ENCODE measurements around the gene TOR2A.

The TOR2A gene

GRCh38 chr9:127700140-127700539 lies 35.0 kb downstream of the TOR2A start:
- Histone ChIP-seq H3K79me2 (ENCODE audit: low read length) (no peaks in the 10 kb centered on the region), H2AFZ (ENCODE audit: low read length) (no peak overlapping the region), H3K4me3 (ENCODE audit: low read length) (no peak overlapping the region), H3K4me1 (ENCODE audit: low read length) (no peaks in the 10 kb centered on the region), H3K9me3 (replicated peaks; ENCODE audit: insufficient read depth, low read length) (no peaks in the 10 kb centered on the region), H3F3A (ENCODE audit: insufficient read depth, low read length) (no peaks in the 10 kb centered on the region), H3K27me3 (replicated peaks; ENCODE audit: insufficient read depth, low read length) (no peaks in the 10 kb centered on the region), H3K9me2 (replicated peaks; ENCODE audit: insufficient read depth, low read length) (no peaks in the 10 kb centered on the region), H3K36me3 (replicated peaks; ENCODE audit: insufficient read depth, low read length) (no peaks in the 10 kb centered on the region), H3K27ac (ENCODE audit: low read length) (no peak overlapping the region), H4K20me1 (ENCODE audit: insufficient read depth, low read length) (no peaks in the 10 kb centered on the region), H3K4me2 (ENCODE audit: low read depth, low read length) (no peak overlapping the region), H3K9ac (ENCODE audit: low read length) (no peak overlapping the region)
- TF ChIP-seq EZH2 (optimal IDR thresholded peaks at IDR 0.05; ENCODE audit: low read depth, low read length) (no peak), CTCF (IDR thresholded peaks at IDR 0.05; ENCODE audit: low read length) (no peak), EZH2phosphoT487 (IDR thresholded peaks at IDR 0.05; ENCODE audit: low read length) (no peak)
- no peak for DNase-seq

DNA sequence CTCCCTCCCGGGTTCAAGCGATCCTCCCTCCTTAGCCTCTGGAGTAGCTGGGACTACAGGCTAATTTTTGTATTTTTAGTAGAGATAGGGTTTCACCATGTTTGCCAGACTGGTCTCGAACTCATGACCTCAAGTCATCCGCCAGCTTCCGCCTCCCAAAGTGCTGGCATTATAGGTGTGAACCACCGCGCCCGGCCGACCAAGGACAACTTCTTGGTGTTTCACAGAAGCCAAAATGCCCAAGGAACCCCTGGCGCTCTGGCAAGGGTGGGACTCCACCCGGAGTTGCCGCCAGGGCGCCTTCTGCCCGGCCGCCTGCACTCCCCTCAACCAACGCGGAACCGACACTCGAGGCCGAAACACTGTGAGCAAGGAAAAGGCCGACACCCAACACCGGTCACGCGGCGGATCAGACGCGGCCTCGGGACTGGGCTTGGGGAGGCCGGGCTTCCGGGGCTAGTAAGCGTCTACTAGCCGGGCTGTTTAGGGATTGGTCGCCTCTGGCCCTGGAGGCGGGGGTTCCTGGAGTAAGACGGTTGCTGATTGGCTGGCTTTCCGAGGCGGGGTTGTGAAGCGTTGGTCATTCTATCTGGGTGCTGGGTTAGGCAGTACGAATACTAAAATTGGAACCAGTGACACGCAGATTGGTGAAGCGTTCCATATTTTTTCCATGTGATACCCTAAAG lies 36.0 kb downstream of the TOR2A start:
- Histone ChIP-seq H3K9ac (ENCODE audit: low read length) (no peak overlapping the region), H3K36me3 (replicated peaks; ENCODE audit: insufficient read depth, low read length) (no peaks in the 10 kb centered on the region), H3K4me3 (ENCODE audit: low read length) (no peak overlapping the region), H3K4me2 (ENCODE audit: low read depth, low read length) (no peak overlapping the region), H4K20me1 (ENCODE audit: insufficient read depth, low read length) (no peaks in the 10 kb centered on the region), H3K27ac (ENCODE audit: low read length) (no peak overlapping the region), H3K79me2 (ENCODE audit: low read length) (no peaks in the 10 kb centered on the region), H3K4me1 (ENCODE audit: low read length) (no peaks in the 10 kb centered on the region), H2AFZ (ENCODE audit: low read length) (no peak overlapping the region), H3K27me3 (replicated peaks; ENCODE audit: insufficient read depth, low read length) (no peaks in the 10 kb centered on the region), H3K9me3 (replicated peaks; ENCODE audit: insufficient read depth, low read length) (no peaks in the 10 kb centered on the region), H3F3A (ENCODE audit: insufficient read depth, low read length) (no peaks in the 10 kb centered on the region), H3K9me2 (replicated peaks; ENCODE audit: insufficient read depth, low read length) (no peaks in the 10 kb centered on the region)
- no peak for TF ChIP-seq EZH2 (optimal IDR thresholded peaks at IDR 0.05; ENCODE audit: low read depth, low read length)
- no peak for TF ChIP-seq CTCF (IDR thresholded peaks at IDR 0.05; ENCODE audit: low read length)
- TF ChIP-seq EZH2phosphoT487 (IDR thresholded peaks at IDR 0.05; ENCODE audit: low read length) = no peak
- no peak for DNase-seq

DNA sequence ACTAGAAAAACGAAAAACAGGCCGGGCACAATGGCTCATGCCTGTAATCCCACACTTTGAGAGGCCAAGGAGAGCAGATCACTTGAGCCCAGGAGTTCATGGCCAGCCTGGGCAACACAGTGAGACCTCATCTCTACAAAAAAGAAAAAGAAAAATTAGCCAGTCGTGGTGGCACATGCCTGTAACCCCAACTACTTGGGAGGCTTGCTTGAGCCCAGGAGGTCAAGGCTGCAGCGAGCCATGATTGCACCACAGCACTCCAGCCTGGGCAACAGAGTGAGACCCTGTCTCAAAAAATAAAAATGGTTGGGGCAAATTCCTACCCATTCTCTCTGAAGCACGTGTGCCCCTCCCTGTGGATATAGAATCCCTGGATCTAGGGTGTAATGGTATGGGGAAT lies 36.7 kb downstream of the TOR2A start:
- H3K4me1 ChIP-seq (ENCODE audit: low read length) = no peaks in the 10 kb centered on the region
- no peak overlapping the region for H3K4me2 ChIP-seq (ENCODE audit: low read depth, low read length)
- H3K9me3 ChIP-seq (replicated peaks; ENCODE audit: insufficient read depth, low read length) = no peaks in the 10 kb centered on the region
- no peak for DNase-seq
- no peak overlapping the region for H3K9ac ChIP-seq (ENCODE audit: low read length)
- no peaks in the 10 kb centered on the region for H3K36me3 ChIP-seq (replicated peaks; ENCODE audit: insufficient read depth, low read length)
- H4K20me1 ChIP-seq (ENCODE audit: insufficient read depth, low read length) = no peaks in the 10 kb centered on the region
- no peak overlapping the region for H3K27ac ChIP-seq (ENCODE audit: low read length)
- no peaks in the 10 kb centered on the region for H3K27me3 ChIP-seq (replicated peaks; ENCODE audit: insufficient read depth, low read length)
- no peaks in the 10 kb centered on the region for H3F3A ChIP-seq (ENCODE audit: insufficient read depth, low read length)
- H2AFZ ChIP-seq (ENCODE audit: low read length) = no peak overlapping the region
- TF ChIP-seq CTCF (IDR thresholded peaks at IDR 0.05; ENCODE audit: low read length) (no peak), EZH2 (optimal IDR thresholded peaks at IDR 0.05; ENCODE audit: low read depth, low read length) (no peak), EZH2phosphoT487 (IDR thresholded peaks at IDR 0.05; ENCODE audit: low read length) (no peak)
- H3K4me3 ChIP-seq (ENCODE audit: low read length) = no peak overlapping the region
- no peaks in the 10 kb centered on the region for H3K79me2 ChIP-seq (ENCODE audit: low read length)
- H3K9me2 ChIP-seq (replicated peaks; ENCODE audit: insufficient read depth, low read length) = no peaks in the 10 kb centered on the region

All from MM.1S (cell line).